GM12878 (cell line): ENCODE data around the gene HTR6.

Experiments used
- ATF3 ChIP-seq: IDR thresholded peaks from 2 replicates; pipeline ENCODE4 v1.6.1; 2011; ENCODE audit warnings: low read depth, mild to moderate bottlenecking, low read length, moderate library complexity, borderline replicate concordance; ENCODE audit errors: extremely low read depth
- BACH1 ChIP-seq: fragments of 450-650 bp; IDR thresholded peaks from 2 replicates; pipeline ENCODE4 v1.6.1; 2017; ENCODE audit warnings: mild to moderate bottlenecking, borderline replicate concordance
- MAX ChIP-seq: IDR thresholded peaks from 2 replicates; pipeline ENCODE4 v1.6.1; 2012; ENCODE audit warnings: low read depth, low read length, improper control_type of control experiment
- NFYB ChIP-seq: IDR thresholded peaks from 2 replicates; pipeline ENCODE4 v1.6.1; 2011; ENCODE audit warnings: low read depth, mild to moderate bottlenecking, low read length, improper control_type of control experiment, moderate library complexity; ENCODE audit not compliant: insufficient read depth
- STAT1 ChIP-seq: fragments of 450-650 bp; conservative IDR thresholded peaks from 2 replicates; pipeline ENCODE4 v1.6.1; 2014; ENCODE audit warnings: antibody characterized with exemption, mild to moderate bottlenecking
- ZNF384 ChIP-seq: IDR thresholded peaks from 2 replicates; pipeline ENCODE4 v1.6.1; 2012; ENCODE audit warnings: low read depth, mild to moderate bottlenecking, low read length, improper control_type of control experiment, borderline replicate concordance

GRCh38 chr1:19704247-19705113 lies 39.8 kb downstream of the HTR6 start:
- TF ChIP-seq ZNF384 (no peak), ATF3 (no peak), MAX (no peak), NFYB (no peak), STAT1 (no peak), BACH1 (no peak)
